NCI-H1436 (cell line): Measurements from ENCODE around the gene IGBP1.
"Not testable (repeated sequence)": the region's sequence is repeated elsewhere in the genome, so short reads cannot be mapped to it uniquely, and the experiment has no call there.

Source experiments
- DNase-seq: peaks from one replicate; lab custom pipeline; 2025; lab: John Stamatoyannopoulos, UW

The IGBP1 gene

GRCh38 chrX:70168238-70169188 is 35.3 kb downstream of the IGBP1 start:
- peak; percentile 59 for DNase-seq

GRCh38 chrX:70169281-70169680 is 36.0 kb downstream of the IGBP1 start:
- DNase-seq, result no peak

- DNase-seq, result no peak
These were observed 38.4 kb downstream of the IGBP1 start for GRCh38 chrX:70171624-70172023.

GRCh38 chrX:70172221-70172620 is 39.0 kb downstream of the IGBP1 start:
- DNase-seq, result peak; percentile 81

- DNase-seq, result no peak
These were observed 39.7 kb downstream of the IGBP1 start for GRCh38 chrX:70172964-70173363.

GRCh38 chrX:70174754-70175153 is 41.5 kb downstream of the IGBP1 start:
- no peak for DNase-seq

- DNase-seq, result no peak
These were observed 42.1 kb downstream of the IGBP1 start for GRCh38 chrX:70175338-70175737.

GRCh38 chrX:70176938-70177533 is 43.8 kb downstream of the IGBP1 start, which contains the start of gene DGAT2L6:
Gene DGAT2L6, plus strand, starts transcription at chrX:70177483. Its CDS starts 100 bp downstream, at chrX:70177583.
- DNase-seq, result peak; percentile 92

GRCh38 chrX:70183091-70183490 is 49.8 kb downstream of the IGBP1 start:
- DNase-seq, result no peak

- DNase-seq, result no peak
These were observed 57.0 kb downstream of the IGBP1 start for GRCh38 chrX:70190225-70190624.

GRCh38 chrX:70196961-70197720 is 63.9 kb downstream of the IGBP1 start:
- no peak for DNase-seq

- no peak for DNase-seq
These were observed 68.5 kb downstream of the IGBP1 start for GRCh38 chrX:70201732-70202131.

- no peak for DNase-seq
These were observed 75.2 kb downstream of the IGBP1 start for GRCh38 chrX:70208479-70208878.

- not testable (repeated sequence) for DNase-seq
These were observed 76.3 kb downstream of the IGBP1 start for GRCh38 chrX:70209570-70209969.
